Fibroblast of peridontal ligament (primary cell): ENCODE measurements around the gene ARHGEF10L.
A peak's percentile ranks its signal among the peaks of the same experiment; 100 is the strongest.

Source experiments
- DNase-seq: peaks from one replicate; pipeline ENCODE4 v3.0.0-alpha.2; 2010; ENCODE audit errors: extremely low read depth

ARHGEF10L gene

DNA sequence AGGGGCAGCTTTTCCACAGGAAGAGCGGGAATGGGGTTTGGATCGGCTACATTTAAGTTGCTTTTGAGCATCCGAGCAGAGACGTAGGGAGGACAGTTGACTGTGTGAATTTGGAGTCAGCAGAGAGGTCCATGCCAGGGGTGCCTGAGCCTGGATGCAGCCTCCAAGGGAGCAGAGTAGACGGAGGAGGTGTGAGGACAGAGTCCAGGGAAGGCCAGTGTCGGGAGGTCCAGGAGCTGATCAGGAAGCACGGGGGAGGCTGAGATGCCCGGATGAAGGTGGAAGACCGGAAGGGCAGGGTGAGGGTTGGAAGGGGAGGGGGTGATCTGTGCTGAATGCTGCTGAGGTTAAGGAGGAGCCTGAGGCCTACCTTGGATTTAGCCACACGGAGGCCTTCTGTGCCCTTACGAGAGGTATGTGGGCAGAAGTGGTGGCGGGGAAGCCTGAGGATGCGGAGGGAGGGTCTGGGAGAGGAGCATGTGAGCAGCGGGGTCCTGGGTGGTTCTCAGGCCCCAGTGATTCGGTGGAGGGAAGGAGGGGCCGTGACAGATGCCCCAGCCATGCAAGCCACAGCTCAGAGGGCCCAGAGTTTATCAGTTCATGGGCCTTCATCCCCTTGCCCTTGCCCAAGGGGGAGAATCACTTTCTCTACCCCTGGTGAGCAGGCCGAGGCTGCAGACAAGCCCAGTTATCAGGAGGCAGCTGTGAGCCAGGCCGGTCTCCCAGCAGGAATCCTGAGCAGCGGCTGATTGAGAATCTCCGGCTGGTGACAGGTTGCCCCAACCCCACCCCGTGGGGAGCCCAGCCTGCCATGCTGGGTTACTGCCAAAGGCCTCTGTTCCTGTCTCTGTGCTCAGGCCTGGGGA lies 161.7 kb downstream of the ARHGEF10L start:
- no peak for DNase-seq

- DNase-seq, result no peak
Observed at GRCh38 chr1:17704176-17704575, 164.7 kb downstream of the ARHGEF10L start.

DNA sequence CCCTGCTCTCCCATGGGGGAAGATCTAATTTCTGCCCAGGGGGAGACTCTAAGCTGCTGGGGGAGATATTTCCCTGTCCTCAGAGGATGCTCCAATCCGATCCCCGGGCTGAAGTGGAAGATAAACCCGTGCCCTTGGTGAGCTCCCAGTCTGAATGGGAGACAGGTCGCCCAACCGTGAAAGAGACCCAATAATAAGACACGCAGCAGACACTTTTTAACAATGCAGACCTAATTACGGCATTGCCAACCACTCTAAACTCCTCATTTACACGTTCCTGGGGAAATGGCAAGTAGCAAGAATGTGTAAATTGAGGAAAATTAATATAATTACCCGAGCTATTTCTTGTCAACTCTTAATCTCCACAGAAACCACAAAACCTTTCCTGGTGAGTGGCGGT lies 166.9 kb downstream of the ARHGEF10L start:
- DNase-seq, result no peak

DNA sequence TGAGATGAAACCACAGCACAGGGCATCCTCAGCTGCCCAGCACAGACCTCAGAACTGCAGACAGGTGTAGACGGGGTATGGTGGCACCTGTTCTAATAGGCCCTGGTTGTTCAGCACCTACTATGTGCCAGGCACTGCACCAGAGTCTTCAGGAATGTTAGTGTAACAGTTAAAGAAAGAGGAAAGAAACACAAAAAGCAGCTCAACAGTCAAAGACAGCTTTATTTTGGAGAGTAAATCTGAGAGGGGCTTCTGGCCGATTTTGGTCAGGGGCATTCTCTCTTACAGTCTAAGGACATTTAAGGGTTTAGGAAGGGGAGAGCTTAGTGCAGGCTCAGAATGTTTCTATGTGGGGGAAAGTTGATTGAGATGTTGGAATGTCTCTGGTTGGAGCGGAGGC lies 170.5 kb downstream of the ARHGEF10L start:
- DNase-seq, result no peak

GRCh38 chr1:17710889-17711576 lies 171.5 kb downstream of the ARHGEF10L start:
- no peak for DNase-seq

- DNase-seq, result no peak
Observed at GRCh38 chr1:17711577-17711910, 172.0 kb downstream of the ARHGEF10L start.

DNA sequence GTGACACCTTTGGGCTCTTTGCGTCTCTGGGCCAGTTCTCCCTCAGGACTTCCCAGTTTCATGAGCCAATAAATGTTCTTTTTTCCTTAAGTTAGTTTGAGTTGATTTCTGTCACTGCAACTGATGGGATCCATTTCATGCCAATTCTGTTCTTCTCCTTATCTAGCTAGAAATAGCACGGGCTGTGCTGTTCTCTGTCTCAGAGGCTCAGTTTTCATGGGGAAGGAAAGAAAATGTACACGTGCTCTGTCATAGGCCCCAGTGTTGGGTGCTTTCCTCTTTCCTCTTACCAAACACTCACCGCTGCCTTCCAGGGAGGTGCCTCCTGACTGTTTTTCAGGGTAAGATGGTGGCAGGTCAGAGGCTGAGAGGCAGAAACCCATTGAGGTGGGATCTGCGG lies 172.4 kb downstream of the ARHGEF10L start:
- no peak for DNase-seq

- no peak for DNase-seq
Observed at GRCh38 chr1:17713993-17714392, 174.5 kb downstream of the ARHGEF10L start.

DNA sequence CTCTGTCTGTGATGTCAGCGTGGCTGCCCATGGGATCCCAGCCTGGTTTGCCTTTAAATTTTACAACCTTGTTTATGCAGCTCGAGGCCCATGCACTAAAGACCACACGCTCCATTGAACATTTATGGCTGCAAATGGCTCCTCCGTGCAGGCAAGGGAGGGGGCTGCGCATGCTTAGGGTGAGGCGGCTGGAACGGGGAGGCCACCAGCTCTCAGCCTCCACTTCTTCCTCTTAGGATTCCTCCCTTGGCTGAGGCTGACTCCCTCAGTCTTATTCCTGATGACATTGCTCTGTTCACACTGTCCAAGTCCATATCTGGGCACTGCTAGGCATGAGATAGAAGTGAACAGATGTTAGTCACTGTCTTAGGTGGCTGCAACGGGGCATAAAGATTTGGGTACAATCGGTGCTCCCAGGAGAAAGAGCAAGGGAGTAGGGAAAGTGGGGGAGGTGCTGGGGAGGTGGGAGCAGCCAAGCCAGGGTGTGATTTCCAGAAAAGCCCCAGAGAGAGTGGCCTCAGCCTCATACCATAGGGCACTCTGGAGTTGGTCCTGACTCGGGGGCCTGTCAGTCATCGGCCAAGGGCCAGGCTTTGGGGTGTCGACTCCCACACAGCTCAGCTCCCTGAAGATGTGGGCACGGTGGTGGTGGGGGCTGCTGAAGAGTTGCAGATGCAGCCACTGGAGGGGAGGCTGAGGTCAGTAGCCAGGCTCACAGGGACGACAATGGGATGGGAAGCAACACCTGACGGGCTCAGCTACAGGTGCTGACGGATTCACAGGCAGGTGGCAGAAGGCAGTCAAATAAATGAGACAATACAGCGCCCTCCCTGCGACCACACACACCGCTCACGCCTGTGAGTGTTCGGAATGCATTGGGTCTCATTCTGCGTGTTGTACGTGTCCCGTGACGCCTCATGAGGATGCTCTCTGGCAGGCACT lies 178.4 kb downstream of the ARHGEF10L start:
- DNase-seq, result no peak

DNA sequence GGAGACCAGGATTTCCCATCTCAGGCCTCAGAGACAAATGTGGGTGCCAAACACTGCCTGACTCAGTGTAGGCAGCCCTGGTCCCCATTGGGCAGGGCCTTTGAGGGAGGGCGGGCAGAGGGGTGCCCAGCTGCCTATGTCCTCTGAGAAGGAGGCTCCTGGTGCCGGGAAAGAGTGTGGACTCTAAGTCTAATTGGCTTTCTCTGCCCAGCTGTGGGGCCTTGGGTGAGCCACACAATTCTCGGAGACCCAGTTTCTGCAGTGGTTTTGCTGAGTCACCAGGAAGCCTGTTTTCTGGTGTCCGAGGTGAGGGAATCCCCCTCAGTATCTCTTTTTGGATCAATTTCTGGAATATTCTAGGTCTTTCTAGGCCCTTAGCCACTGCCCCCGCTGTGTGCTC lies 180.4 kb downstream of the ARHGEF10L start:
- DNase-seq, result peak; percentile 32

DNA sequence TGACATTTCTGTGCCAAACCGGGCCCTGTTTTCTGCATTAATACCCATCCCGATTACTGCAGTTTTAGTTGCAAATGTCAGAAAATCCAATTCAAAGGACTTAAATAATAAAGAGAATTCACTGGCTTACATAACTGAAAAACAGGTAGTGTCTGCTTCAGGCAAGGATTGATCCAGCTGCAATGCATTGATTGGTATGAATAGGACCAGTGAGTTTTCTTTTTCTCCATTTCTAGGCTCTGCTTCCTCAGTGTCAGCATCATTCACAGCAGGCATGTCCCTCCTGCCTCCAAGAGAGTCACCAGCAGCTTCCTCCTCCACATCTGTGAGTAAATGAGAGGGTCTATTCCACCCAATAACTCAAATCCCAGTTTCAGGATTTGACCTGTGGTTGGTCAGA lies 181.9 kb downstream of the ARHGEF10L start:
- DNase-seq, result no peak

GRCh38 chr1:17723684-17724083 lies 184.2 kb downstream of the ARHGEF10L start:
- DNase-seq, result no peak

DNA sequence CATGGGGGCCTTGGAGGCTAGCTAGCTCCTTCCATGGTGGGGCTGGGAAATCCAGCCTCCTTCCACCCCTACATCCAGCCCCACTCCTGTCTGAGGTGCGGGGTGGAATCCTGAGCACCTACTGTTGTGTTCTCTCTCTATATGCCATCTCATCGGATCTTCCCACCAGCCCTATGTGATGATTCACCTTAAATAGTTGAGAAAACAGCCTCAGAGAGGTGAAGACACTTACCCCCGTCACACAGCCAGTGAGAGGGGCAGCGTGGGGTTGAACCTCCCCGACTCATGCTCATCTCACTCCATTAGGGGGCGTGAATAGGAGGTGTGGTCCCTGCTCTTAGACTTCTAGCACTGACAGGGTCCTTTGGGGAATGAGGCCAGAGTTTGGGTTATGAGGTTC lies 184.7 kb downstream of the ARHGEF10L start:
- no peak for DNase-seq

GRCh38 chr1:17725084-17725719 lies 185.7 kb downstream of the ARHGEF10L start:
- no peak for DNase-seq

GRCh38 chr1:17725811-17726582 lies 186.5 kb downstream of the ARHGEF10L start:
- DNase-seq, result no peak

GRCh38 chr1:17728123-17728712 lies 188.7 kb downstream of the ARHGEF10L start:
- DNase-seq, result no peak

DNA sequence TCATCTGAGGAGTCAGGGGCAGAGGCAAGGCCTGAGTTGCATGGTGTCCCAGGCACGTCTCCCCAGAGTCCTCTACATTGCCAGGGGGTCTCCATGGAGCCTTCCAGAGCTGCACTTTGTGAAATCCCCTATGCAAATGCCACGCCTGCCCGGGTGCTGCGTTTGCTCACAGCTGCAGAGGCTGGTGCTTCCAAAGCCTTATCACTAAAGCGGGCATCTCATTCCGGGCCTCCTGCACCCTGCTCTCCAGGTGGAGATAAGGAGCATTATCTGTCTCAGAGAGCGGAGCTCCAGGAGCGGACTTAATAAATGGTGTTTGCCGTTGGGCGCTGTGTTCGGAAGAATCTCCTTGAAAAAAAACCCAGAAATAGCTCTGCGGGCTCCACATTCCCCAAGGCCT lies 189.8 kb downstream of the ARHGEF10L start:
- DNase-seq, result no peak

GRCh38 chr1:17729909-17730308 lies 190.4 kb downstream of the ARHGEF10L start:
- DNase-seq, result no peak

GRCh38 chr1:17731460-17731859 lies 192.0 kb downstream of the ARHGEF10L start:
- peak; percentile 7 for DNase-seq

DNA sequence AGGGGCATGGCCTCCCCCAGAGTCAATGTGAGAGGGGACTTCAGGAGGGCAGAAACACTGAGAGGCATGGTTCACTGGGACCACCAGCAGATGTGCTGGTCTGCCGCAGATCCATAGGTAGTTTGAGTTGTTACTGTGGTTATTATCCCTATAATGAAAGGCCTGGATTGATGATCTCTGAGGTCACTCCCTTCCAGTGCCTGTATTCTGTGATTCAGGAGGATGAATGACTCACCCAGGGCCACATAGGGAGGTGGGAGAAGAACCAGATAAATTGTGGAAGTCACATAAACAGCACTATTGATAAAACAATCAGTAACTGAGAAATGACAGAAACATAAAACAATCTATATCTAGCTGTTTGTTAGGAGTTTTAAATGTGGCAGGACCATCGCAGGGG lies 193.0 kb downstream of the ARHGEF10L start:
- DNase-seq, result peak; percentile 24

GRCh38 chr1:17733661-17734060 lies 194.2 kb downstream of the ARHGEF10L start:
- no peak for DNase-seq
